ENCODE data around the gene EGLN3.
"Not testable (repeated sequence)": the region's sequence is repeated elsewhere in the genome, so short reads cannot be mapped to it uniquely, and the experiment has no call there.

The EGLN3 gene

DNA sequence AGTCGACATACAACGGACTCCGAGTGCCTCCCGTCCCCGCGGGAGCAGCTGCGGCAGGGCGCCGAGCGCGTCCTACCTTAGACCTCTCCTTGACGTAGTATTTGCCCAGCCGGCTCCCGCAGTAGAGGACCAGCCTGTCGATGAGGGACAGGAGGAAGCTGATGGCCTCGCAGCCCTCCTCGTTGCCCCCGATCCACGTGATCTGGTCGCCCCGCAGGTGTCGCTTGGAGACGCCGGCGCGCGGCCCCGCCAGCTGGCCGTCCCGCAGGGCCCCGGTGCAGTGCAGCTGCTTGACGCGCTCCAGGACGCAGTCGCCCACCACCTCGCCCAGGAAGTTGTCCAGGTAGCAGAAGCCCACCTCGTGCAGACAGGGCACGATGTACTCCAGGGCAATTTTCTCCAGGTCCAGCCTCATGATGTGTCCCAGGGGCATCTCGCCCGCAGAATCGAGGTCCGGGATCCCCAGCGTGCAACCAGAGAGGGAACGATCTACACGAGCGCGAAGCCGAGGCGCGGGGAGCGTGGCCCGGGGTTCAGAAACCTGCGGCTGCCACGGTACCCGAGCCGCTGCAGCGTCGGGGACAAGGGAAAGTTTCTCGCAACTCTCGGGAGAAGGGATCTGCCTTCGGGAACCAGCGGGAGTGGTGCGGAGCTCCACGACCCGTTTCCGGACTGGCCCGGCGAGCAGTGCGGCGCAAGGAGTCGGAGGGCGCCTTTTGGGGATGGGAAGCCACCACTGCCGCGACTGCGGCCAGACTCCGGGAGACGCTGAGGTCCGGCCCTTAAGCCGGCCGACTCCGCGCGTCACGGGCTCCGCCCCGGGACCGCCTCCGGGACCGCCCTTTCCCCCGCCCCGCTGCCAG is at the start of gene EGLN3:
TSS of gene EGLN3 (minus strand) at position 755 of the 863 bp plus-strand sequence. CDS start at position 433, 322 bp downstream.
- DNase-seq, result peak; percentile 57

DNA sequence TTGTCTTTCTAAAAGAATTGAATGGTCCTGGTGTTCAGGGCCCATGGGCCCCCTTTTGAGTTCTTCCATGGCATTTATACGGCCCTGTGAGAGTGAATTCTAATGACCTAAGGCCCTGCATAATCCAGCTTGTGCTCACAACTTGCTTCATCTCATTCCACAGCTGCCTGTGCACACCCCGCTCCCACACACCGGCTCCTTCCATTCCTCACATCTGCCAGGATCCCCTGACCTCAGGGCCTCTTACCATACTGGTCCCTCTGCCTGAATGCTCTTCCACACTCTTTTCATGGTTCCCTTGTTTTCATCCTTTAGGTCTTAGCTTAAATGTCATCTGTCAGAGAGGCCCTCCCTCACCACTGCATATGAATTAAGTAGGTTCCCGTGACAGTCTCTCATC is 49.5 kb upstream of the EGLN3 start:
- no peak for DNase-seq

DNA sequence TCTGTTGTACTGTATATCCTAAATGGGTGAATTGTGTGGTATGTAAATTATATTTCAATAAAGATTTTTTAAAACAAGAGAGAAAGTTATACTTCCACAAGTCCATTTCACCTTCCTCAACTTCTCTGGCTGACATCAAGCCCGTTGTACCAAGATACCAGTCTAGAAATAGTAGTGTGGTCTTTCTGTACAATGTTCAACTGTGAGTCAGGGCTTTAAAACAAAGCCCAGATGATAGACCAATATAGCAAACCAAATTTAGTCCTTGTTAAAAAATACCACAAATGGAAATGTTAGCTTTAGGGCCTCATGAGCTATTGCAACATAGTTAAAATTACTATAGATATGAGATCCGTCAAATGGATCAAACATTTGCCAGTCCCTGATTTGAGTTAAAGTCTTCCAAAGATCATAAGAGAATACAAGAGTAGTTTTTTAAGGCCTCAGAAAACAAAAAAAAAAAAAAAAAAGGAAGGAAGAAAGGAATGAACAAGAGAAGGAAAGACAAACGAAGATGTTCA is 49.0 kb upstream of the EGLN3 start:
- no peak for DNase-seq

DNA sequence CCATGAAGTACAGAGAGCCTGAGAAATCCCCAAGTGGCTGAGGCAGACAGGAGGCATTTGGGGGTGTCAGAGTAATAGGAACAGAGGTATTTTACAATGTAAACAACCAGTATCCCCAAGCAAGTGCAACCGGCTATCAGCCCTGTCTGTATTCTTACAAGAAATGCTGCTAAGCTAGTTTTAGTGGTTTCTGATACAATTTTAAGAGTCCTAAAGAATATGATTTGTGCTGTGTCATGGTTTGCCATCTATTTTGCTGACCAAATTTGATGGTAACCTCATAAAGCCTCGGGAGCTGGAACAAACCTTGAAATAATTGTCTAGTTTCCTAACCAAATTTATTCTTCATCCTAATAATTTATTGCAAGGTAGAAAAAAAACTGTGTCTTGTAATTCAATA is 46.7 kb upstream of the EGLN3 start:
- no peak for DNase-seq

DNA sequence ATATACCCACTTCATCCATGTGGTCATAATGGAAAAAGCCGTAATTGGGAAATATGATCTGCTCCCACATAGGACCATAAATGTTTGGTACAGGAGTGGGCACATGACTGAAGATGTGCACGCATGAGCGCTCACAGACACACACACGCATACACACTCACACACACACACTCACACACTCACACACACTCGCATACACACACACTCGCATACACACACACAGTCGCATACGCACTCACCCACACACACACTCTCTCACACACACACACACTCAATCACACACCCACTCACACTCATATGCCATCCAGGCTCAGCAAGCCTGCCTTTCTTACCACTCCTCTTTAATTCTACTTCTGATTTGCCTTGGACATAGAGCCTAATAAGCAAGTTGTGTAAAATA is 45.6 kb upstream of the EGLN3 start:
- DNase-seq, result no peak

DNA sequence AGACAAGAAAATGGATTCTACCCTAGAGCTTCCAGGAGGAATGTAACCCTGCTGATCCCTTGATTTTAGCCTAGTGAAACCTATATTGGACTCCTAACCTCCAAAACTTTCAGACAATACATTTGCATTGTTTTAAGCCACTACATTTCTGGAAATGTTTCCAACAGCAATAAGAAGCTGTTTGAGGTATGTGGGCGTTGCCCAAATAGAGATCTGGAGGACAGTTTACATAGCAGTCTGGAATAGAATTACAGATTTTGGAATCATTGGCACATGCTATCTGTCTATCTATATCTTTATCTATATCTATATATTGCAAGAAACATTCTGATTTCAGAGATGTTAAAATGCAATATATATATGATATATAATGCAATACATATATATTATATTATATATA is 42.4 kb upstream of the EGLN3 start:
- DNase-seq, result no peak

DNA sequence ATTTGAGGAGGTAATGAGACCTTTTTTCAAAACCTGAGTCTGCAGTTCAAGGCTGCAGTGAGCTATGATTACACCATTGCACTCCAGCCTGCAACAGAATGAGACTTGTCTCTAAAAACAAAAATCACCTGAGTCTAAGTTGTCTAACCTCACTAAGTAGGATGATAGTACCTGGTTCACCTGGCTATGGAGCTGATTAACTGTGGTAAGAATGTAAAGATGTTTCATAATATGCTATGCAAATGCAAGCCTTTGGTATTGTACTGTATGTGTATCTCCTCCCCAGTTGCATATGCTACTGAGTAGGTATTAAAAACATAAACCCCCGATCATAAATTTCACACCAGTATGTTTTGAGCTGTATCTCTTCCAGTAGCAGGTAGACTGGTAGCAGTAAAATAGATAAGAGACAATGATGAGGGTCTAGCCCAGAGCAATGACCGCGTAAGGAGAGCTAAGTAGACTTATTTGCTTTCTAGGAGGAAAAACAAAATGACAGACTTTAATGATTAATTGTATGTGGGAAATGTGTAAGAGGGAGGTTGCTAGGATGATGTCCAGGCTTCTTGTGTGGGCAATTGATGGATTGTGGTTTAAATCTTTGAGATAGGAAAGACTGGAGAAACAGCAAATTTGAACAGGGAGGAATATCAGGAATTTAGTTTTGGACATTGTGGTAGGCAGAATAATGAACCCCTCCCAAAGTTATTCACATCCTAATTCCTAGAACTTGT is 41.6 kb upstream of the EGLN3 start:
- no peak for DNase-seq

DNA sequence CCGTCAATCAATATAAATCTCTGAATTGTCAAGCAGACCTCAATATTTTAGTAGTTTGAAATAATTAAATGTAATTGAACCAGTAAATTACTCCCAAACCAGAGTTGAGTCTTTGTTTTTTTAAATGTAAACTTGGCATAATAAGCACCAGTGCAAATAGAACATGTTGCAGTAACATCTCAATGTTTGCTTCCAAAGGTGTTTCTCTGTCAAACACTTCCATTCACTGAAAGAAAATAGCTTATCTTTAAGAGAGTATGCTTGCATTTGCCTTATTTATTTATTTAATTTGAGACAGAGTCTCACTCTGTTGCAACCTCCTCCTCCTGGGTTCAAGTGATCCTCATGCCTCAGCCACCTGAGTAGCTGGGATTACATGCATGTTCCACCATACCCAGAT is 39.9 kb upstream of the EGLN3 start:
- DNase-seq, result no peak

DNA sequence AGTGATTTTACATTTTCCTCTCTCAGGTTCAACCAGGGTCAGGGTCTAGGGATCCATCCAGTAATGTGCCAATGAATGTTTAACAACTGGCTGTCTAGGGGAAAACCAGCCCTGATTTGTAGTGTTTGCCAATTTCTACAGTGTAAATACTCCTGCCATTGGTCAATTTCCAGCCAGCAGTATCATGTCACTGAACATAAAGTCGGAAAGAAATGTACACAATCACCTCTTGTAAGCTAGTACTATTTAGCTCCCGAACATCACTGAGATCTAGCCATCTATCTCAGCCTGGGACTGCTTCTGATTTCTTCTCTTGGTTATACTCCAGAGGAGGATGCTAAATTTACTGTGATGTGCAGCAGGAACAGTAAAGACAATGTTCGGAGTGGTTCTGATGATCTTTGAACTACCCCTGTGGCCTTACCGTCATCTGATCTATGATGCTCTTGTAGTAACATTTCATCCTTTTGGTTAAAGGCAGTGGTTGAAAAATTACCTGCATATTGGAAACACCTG is 36.7 kb upstream of the EGLN3 start:
- no peak for DNase-seq

DNA sequence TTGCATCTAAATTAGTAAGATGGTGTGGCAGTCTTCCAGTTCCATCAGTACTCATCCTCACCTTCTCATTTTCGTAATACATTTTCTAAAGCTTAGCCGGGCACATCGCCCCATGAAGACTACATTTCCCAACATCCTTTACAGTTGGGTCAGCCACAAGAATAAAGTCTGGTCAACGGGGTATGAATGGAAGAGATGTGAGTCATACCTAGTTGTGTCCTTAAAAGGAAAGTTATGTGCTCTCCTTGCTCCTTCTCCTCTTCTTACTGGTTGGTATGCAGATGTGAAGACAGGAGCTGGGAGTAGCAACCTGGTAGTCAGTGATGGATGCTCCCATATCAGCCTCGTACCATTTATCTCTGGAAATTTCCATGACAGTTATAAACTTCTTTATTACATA is 35.9 kb upstream of the EGLN3 start:
- DNase-seq, result no peak

DNA sequence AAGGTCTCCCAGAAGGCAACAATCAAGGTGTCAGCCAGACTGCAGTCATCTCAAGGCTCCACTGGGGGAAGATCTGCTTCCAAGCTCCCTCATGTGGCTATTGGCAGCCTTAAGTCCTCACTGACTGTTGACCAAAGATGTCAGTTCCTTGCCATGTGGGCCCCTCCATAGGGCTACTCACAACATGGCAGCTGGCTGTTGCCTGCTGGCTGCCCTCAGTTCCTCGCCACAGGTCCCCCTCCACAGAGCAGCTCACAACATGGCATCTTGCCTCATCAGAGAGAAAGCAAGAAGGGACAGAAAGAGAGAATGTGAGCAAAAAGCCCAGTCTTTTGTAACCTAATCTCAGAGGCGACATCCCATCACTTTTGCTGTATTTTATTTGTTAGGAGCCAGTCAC is 34.4 kb upstream of the EGLN3 start:
- DNase-seq, result no peak

DNA sequence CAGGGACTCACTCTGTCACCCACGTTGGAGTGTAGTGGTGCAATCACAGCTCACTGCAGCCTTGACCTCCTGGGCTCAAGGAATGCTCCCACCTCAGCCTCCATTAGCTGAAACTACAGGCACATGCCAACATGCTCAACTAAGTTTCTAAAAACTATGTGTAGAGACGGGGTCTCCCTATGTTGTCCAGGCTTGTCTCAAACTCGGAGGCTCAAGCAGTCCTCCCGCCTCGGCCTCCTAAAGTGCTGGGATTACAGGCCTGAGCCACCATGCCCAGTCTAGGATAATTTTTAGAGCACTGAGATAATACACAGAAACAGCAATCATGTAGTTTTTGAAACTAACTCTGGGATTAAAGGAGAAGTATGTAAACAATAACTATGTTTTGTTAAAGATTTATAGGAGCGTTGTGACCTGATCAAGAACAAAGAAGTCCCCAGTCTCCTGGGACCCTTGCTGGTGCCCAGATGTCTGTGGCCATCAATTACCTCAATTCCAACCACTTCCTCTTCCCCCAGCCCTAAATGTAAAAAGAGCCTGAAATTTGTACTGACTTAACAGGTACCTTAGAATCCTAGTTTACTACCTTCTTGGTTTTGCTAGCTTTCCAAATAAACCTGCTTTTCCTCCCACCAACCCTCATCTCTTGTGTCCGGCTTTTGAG is 28.9 kb upstream of the EGLN3 start:
- DNase-seq, result no peak

DNA sequence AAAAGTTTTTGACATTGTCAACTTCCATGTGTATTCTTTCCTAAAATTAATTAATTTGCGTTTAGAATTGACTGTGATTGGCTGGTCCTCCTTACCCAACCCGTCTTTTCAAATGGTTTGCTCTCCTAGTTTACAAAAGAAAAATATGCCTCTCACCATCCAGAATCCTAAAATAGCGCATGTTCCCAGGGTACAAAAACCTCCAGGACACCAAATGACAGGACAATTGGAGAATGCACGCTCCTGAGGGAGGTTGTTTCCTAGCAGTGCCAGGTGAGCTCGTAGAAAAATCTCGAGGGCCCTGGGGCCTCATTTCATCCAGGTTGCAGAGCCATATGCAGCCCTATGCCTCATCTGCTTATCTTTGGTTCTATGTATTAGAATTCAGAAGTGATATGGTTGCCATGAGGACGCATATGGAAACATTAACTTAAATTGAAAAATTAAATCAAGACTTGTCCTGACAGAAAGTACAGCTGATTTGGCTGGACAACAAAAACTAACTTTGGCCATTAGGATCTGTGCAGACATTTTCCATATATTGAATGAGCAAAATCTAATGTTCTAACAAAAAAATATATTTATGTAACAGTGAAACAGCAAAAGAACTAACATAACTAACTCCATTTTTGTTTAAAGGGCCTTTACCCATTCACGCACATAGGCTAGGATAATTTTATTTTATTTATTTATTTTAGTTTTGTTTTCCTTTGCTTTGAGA is 28.2 kb upstream of the EGLN3 start:
- no peak for DNase-seq

DNA sequence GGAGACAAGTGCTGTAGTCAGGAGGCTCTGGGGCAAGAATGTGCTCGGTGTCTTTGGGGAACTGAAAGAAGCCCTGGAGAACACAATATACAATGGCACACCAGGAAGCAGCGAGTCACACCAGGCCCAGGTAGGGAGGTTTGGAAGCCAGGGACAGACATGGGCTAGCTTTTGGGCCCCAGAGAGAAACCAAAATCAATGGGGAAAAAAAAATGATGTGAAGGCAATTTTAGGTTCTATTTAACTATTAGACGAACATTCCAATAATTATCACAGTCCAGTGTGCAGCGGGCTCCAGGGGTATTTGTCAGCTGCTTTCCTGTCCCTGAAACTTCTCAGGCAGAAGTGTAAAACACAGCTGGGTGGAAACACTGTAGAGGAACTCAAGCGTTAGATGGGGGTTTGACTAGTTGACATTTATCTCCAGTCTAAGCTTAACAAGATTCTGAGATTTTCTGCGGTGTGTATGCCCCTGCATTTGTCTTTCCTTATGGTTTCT is 21.8 kb upstream of the EGLN3 start:
- DNase-seq, result no peak

DNA sequence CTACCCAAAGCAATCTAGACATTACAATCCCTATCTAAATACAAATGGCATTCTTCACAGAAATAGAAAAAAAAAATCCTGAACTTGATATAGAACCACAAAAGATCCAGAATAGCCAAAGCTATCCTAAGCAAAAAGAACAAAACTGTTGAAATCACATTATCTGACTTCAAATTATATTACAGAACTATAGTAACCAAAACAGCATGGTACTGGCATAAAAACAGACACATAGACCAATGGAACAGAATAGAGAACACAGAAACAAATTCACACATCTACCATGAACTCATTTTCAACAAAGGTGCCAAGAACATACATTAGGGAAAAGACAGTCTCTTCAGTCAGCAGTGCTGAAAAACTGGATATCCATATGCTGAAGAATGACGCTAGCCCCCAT is 19.0 kb upstream of the EGLN3 start:
- DNase-seq, result not testable (repeated sequence)

DNA sequence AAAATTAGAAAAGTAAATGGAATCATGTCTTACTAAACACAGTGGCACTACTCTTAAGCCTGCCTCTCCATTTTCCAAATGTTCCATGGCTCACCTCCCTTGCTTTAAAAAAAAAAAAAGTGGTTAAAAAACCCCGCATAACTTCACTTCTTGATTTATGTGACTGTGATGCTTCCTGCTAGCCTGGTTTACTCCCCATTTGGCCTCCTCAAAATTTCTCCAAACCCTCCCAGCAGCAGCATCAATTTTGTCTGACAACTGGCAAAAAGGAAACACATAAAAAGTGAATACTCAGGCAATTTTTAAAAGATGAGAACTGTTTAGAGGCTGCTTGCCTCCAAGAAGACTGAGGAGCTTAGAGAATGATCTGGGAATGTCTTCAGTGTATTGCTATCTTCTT is 17.8 kb upstream of the EGLN3 start:
- no peak for DNase-seq

DNA sequence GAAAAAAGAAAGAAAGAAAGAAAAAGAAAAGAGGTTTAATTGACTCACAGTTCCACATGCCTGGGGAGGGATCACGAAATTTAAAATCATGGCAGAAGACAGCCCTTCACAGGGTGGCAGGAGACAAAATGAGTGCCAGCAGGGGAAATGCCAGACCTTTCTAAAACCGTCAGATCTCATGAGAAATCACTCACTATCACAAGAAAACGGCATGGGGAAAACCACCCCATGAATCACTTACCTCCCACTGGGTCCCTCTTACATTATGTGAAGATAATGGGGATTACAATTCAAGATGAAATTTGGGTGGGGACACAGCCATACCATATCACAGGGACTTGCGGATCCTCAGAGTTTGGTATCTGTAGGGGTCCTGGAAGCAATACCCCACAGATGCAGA is 16.3 kb upstream of the EGLN3 start:
- no peak for DNase-seq

DNA sequence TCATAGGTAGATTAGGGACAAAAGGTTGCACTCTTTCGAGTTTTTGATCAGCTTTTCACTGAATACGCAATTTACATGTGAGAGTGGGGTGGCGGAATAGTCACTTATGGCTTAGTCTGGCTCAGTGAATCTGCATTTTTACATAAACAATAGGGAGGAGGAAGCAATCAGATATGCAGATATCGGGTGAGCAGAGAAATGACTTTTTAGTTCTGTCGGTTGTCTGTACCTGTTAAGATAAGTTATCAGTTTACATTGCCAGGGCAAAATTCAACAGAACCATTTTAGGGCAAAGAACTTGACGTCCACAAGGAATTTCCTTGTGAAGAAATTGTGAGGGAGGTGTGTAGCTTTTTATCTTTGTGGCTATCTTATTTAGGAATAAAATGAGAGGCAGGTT is 15.4 kb upstream of the EGLN3 start:
- no peak for DNase-seq

DNA sequence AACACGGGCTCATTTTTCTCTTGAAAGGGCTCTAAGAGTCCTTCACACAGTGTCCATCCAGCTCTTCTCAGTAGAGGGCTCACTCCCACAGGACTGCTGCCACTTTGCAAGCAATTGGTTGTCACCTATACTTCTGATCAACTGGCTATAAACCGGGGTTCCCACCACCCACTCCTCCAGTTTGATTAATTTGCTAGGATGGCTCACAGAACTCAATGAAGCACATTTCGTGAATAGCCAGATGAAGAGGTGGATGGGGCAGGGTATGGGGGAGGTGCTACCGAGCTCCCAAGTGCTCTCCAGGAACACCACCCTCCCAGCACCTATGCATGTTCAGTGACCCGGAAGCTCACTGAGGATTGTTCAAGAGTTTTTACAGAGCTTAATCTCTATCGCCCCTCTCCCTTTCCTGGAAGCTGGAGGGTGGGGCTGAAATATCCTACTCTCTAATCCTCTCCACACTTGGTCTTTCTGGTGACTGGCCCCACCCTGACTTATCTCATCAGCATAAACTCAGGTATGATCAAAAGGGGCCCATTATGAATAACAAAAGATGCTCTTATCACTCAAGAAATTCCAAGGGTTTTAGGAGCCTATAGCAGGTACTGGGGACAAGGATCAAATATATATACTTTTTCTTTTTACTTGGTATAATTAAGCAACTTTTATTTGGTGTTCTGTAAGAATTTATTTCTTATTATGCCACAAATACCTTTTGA is 13.9 kb upstream of the EGLN3 start:
- no peak for DNase-seq

DNA sequence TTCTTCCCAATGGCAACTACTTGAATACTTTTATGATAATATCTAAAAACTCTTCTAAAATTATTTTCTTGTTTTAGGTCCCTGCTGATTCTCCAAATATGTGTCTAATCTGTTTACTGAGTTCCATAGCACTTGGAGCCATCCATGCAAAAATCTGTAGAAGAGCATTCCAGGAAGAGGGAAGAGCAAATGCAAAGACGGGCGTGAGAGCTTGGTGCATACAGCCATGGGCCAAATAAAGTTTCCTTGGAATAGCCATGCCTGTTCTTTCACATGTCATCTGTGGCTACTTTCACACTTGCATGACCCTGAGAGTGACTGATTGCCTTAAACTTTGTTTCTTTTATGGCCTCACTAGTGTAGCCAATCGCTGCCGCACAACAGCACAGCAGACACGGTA is 13.0 kb upstream of the EGLN3 start:
- no peak for DNase-seq

DNA sequence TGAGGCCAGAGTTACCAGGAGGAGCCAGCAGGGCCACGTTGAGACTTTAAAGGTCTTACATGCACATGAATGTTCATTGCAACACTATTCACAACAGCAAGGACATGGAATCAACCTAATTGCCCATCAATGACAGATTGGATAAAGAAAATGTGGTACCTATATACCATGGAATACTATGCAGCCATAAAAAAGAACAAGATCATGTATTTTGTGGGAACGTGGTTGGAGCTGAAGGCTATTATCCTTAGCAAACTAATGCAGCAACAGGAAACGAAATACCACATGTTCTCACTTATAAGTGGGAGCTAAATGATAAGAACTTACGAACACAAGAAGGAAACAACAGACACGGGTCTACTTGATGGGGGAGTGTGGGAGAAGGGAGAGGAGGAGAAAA is 11.6 kb upstream of the EGLN3 start:
- not testable (repeated sequence) for DNase-seq

DNA sequence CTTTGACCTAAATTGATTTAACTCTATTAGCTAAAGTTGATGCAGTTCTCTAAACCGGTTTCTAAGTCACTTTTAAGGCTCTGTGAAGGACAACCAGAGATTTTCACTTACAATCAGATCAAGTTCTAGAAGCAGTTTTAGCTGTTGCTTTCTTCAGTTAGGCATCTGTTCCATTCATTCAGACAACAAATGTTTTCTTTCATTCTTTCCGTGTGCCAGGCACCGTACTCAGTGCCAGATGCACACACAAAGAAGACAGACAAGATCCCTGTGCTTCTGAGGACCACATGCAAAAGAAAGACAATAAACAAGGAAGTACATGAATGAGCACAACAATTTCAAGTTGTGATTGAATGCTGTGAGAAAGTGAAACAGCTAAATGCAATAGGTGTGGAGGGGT is 11.1 kb upstream of the EGLN3 start:
- no peak for DNase-seq

Data from CD4-positive, alpha-beta T cell treated with Interleukin-21 for 1 hour (primary cell).